ENCODE data around the gene IPP. TPM values are rescaled to one million over a fixed set of nuclear protein-coding genes. Genes with fewer than 3 reads are reported as not detected.
"Not testable (repeated sequence)": the region's sequence is repeated elsewhere in the genome, so short reads cannot be mapped to it uniquely, and the experiment has no call there.

IPP gene
- total RNA-seq, 1 donor from 2014 or later = 13.9 TPM

DNA sequence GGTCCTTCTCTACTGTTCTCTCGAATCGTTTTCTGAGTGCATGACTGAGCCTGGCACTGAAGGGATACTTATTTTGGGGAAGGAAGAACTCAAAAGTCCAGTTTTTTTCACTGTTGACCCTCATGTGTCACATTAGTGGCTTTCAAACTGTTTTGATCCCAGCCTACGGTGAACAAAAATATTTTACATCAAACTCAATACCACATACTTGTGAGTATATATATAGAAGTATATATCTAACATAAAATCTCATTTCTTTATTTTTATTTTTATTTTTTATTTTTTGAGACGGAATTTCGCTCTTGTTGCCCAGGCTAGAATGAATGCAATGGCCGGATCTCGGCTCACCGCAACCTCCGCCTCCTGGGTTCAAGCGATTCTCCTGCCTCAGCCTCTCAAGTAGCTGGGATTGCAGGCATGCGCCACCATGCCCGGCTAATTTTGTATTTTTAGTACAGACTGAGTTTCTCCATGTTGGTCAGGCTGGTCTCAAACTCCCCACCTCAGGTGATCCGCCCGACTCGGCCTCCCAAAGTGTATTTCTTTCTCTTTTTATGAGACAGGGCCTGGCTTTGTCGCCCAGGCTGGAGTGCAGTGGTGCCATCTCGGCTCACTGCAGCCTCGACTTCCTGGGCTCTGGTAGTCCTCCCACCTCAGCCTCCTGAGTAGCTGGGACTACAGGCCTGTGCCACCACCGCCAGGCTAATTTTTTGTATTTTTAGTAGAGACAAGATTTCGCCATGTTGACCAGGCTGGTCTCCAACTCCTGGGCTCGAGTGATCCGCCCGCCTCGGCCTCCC, 786 bp upstream of the IPP start:
- DNase-seq; ATAC-seq (ENCODE audit: poor library complexity); intact Hi-C loops (cut with DNase I): not testable (repeated sequence)

DNA sequence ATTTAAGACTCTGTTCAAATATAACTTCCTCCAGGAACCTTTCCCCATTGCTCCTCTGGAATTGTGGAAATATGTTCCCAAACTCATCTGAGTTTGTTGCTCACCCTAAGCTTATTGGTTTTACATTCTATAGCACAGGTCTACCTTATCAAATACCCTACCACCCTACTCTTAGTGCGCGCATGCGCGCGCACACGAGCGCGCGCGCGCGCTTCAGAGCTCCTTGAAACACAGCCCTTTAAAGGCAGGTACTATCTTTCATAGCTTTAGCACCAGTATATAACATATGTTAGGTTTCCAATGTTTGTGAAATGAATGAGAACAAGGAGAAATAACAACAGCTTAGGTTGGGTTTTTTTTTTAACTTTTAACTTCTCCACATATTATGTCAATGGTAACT, 3.5 kb downstream of the IPP start:
- DNase-seq (no peak), ATAC-seq (ENCODE audit: poor library complexity) (no peak)
- intact Hi-C loops (cut with DNase I) = loop anchor here (5.0 kb wide), 1 partner anchor 55 kb away; no protein-coding TSS in a partner anchor

DNA sequence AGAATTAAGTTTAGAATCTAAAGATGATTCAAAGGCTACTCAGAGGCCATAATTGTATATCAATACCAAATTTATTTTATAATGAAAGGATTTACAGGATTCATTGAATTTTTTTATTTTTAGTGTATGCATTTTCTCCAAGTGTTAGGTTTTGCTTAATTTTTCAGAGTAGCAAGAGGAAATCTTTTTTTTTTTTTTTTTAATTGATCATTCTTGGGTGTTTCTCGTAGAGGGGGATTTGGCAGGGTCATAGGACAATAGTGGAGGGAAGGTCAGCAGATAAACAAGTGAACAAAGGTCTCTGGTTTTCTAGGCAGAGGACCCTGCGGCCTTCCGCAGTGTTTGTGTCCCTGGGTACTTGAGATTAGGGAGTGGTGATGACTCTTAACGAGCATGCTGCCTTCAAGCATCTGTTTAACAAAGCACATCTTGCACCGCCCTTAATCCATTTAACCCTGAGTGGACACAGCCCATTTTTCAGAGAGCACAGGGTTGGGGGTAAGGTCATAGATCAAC, 10.8 kb downstream of the IPP start:
- intact Hi-C loops (cut with DNase I); ATAC-seq (ENCODE audit: poor library complexity); DNase-seq: not testable (repeated sequence)

DNA sequence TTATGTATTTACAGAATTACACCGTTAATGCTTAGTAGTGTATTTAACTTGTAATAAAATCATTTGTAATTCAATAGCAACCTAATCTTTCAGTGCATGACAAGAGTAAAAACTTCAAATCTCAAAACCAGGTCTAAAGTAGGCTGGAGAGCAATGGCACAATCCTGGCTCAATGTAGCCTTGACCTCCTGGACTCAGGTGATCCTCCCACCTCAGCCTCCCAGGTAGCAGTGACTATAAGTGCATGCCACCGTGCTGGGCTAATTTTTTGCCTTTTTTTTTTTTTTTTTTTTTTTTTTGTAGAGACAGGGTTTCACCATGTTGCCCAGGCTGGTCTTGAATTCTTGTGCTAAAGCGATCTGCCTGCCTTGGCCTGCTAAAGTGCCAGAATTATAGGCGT, 11.3 kb downstream of the IPP start:
- ATAC-seq (ENCODE audit: poor library complexity) = no peak
- intact Hi-C loops (cut with DNase I) = no loop called here
- DNase-seq = no peak

DNA sequence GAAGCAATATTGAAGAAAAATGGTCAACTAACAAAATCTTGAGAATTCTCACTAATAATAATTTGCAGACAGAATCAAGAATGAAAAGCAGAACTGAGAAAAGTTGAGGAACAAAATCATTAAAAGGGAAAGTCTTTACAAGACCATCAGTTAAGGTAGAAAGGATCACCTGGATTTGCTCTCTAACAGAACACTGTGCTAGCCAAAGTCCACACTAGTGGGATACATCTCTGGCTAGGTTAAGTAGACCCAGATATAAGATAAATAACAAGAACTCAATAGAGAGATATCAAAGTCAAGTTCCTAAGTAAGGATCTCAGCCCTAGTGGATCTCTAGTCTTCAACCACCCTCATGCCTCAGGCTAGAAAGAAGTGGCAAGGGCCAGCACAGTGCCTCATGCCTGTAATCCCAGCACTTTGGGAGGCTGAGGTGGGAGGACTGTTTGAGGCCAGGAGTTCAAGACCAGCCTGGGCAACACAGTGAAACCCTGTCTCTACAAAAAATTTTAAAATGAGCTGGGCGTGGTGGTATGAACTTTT, 19.6 kb downstream of the IPP start:
- DNase-seq (no peak), ATAC-seq (ENCODE audit: poor library complexity) (no peak)
- intact Hi-C loops (cut with DNase I) = no loop called here

DNA sequence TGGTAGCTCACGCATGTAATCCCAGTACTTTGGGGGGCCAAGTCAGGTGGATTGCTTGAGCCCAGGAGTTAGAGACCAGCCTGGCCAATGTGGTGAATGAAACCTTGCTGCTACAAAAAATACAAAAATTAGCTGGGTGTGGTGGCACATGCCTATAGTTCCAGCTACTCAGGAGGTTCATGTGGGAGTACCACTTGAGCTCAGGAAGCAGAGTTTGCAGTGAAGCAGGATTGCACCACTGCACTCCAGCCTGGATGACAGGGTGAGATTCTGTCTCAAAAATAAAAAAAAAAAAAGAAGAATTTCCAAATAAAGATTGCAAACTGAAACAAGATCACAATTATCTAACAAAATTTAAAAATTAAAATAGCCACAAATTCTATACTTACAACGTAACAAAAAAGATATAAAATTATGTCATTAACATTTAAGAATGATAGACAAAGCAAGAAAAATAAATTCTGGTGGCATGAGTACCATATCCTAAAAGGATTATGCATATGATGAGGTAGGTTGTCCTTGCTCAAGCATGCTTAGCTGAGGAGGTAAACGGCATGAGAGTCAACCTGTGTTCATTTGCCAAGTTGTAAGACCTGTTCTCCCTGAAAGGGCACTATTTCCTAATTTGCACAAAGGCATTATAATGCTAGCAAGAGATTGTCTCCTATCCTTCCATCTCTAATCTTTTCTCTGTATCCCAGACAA, 20.2 kb downstream of the IPP start:
- DNase-seq (no peak), ATAC-seq (ENCODE audit: poor library complexity) (no peak)
- intact Hi-C loops (cut with DNase I) = no loop called here

DNA sequence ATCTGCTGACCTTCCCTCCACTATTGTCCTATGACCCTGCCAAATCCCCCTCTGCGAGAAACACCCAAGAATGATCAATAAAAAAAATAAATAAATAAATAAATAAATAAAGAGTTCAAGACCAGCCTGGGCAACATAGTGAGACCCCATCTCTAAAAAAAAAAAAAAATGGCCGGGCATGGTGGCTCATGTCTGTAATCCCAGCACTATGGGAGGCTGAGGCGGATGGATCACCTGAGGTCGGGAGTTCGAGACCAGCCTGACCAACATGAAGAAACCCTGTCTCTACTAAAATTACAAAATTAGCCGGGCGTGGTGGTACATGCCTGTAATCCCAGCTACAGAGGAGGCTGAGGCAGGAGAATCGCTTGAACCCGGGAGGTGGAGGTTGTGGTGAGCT, 24.4 kb downstream of the IPP start:
- not testable (repeated sequence) for DNase-seq

DNA sequence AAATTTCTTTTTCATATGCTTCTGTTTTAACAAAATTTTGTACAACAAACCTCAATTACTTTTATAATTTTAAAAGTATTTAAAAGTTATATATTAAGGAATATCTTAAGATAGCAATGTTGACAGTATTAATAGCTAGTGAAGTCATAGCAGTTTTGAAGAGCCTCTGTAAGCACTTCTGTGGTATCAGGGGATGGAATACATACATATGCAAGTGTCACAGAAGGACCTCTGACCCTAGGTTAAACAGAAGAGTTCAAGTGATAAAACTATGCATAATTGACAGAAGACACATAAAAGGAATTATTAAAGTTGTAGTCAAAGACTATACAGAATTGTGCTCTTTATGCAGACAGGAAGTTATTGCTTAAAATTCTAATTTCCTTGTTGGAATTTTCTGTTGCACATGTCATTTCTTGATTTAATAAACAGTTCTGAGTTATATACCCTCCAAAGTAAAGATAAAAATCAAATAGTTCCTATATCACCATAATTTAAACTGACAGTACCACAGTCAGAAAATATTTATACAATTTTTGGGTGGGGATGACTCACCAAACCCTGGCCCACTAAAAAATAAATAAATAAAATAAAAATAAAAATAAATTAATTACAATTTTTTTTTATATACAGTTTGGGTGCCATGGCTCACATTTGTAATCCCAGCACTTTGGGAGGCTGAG, 27.1 kb downstream of the IPP start:
- intact Hi-C loops (cut with DNase I) = no loop called here
- DNase-seq (no peak), ATAC-seq (ENCODE audit: poor library complexity) (peak; percentile 62)

More for the DNA sequence above, 24.4 kb downstream of the IPP start:
- ATAC-seq (ENCODE audit: poor library complexity); intact Hi-C loops (cut with DNase I): not testable (repeated sequence)

DNA sequence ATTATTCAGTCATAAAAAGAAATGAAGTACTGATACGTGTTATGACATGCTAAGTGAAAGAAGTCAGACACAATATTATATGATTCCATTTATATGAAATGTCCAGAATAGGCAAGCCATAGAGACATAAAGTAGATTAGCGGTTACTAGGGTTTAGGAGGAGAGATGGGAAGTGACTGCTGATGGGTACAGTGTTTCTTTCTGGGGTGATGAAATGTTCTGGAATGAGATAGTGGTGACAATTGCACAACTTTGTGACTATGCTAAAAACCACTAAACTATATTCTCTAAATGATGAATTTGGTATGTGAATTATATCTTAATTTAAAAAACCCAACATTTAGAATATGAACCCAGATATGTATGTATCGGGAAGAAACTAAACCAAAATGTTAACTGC, 27.6 kb downstream of the IPP start:
- intact Hi-C loops (cut with DNase I) = no loop called here
- ATAC-seq (ENCODE audit: poor library complexity) = peak; percentile 80

DNA sequence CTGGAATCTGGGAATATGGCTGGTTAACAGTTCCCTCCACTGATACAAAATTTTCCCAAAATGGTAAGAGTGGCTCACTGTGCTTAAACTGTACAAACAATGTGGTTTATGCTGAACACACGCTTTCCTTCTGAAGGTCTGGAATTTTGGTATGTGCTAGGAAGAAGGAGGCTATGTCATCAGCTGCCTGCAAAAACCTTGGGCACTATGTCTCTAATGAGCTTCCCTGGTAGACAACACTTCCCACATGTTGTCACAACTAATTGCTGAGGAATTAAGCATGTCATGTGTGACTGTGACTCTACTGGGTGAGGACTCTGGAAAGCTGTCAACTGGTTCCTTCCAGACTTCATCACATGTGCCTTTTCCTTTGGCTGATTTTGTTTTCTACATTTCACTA, 29.2 kb downstream of the IPP start:
- ATAC-seq (ENCODE audit: poor library complexity) (no peak), DNase-seq (no peak)
- intact Hi-C loops (cut with DNase I) = no loop called here

More for the DNA sequence above, 27.6 kb downstream of the IPP start:
- no peak for DNase-seq

DNA sequence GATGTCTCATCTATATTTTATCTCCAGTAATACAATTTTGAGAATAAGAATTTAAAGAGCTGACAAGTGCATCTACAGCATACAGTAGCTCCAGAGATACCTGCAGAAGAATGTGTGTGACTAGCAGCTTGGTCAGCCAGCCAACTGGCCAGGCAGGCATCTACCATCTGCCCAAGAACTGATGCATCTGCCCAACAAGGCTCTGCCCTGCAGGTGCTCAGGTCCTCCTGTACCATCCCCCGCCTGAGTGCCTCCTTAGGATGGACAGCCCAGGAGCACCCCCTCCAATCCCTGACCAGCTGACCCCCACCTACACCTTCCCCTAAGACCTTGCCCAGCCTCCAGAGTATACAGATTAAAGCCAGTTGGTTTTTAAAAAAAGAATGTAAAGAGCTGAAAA, 32.2 kb downstream of the IPP start:
- ATAC-seq (ENCODE audit: poor library complexity) = no peak
- DNase-seq = no peak
- intact Hi-C loops (cut with DNase I) = no loop called here

DNA sequence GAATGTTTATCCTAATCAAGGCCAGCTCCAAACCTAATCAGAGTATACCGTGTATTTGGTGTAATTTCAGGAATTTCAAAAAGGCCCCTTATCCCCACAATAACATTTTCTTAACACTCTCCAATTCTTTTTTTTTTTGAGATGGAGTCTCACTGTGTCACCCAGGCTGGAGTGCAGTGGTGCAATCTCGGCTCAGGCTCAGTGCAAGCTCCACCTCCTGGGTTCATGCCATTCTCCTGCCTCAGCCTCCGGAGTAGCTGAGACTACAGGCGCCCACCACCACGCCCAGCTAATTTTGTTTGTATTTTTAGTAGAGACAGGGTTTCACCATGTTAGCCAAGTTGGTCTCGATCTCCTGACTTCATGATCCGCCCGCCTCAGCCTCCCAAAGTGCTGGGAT, 33.1 kb downstream of the IPP start:
- ATAC-seq (ENCODE audit: poor library complexity); intact Hi-C loops (cut with DNase I); DNase-seq: not testable (repeated sequence)

DNA sequence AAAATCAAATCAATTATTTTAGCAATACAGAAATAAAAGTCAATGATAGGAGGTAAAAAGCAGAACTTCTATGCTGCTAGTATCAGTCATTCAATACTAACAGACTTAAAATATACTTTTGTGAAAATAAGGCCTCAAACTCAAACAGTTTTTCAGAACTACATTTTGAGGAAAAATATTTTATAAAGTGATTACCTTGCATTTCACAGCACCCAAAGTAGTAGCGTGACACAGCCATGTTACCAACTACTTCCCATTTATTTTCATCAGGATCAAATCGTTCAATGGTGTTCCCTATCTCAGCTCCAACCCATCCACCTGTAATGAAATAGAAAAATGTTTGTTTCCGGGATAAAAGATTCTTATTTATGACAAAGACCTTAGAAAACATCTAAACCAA, 33.8 kb downstream of the IPP start:
- intact Hi-C loops (cut with DNase I) = no loop called here
- DNase-seq (no peak), ATAC-seq (ENCODE audit: poor library complexity) (no peak)

DNA sequence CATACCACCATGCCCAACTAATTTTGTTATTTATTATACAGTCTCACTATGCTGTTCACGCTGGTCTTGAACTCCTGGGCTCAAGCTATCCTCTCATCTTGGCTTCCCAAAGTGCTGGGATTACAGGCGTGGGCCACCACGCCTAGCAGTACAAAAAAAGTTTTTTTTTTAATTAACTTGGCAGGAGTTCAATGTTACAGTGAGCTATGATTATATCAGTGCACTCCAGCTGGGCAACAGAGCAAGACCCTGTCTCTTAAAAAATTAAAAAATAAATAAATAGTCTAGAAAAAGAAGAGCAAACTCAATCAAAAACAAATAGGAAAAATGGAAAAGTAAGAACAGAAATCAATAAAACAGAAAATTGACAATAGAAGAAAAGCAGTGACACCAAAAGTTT, 36.7 kb downstream of the IPP start:
- DNase-seq = no peak
- ATAC-seq (ENCODE audit: poor library complexity) = no peak
- intact Hi-C loops (cut with DNase I) = no loop called here

DNA sequence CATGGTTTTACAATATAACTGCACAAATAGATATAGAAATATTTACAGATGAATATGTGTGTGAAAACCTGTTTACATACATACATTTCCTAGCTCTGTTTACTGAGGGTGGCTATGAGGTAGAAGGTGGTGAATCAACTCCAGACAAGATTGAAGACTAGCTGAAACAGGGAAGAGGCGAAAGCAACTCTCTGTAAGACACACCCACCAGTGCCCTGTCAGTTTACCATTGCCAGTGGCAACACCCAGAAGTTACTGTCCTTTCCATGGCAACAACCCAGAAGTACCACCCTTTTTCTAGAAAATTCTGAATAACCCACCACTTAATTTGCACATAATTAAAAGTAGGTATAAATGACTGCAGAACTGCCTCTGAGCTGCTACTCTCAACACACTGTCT, 45.8 kb downstream of the IPP start:
- DNase-seq = no peak
- ATAC-seq (ENCODE audit: poor library complexity) = no peak
- intact Hi-C loops (cut with DNase I) = no loop called here

DNA sequence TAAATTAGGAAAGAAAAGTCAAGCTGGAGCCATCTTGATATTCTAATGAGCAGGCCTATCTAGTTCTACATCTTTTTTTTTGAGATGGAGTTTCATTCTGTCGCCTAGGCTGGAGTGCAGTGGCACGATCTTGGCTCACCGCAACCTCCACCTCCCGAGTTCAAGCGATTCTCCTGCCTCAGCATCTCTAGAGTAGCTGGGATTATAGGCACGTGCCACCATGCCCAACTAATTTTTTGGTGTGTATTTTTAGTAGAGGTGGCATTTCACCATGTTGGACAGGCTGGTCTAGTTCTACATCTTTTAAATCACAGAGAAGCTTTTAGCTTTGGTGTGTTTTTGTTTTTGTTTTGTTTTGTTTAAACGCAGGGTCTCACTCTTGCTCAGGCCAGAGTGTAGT, 55.6 kb downstream of the IPP start:
- intact Hi-C loops (cut with DNase I) = loop anchor here (5.0 kb wide), 1 partner anchor 52 kb away; no protein-coding TSS in a partner anchor
- DNase-seq (no peak), ATAC-seq (ENCODE audit: poor library complexity) (no peak)

DNA sequence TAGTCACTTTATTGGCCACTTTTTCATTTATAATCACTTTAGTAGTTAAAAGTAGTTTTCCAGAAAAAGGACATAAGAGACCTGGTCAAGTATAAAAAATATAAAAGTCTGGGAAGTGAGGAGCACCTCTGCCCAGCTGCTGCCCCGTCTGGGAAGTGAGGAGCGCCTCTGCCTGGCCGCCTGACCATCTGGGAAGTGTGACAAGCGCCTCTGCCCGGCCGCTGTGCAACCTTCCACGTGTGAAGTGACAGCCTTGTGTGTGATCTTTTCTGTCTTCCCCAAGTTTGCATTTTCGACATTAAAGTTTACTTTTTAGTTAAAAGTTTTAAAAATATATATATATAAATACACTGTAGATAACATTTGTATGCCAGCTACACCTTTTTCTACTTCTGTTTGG, 56.6 kb downstream of the IPP start:
- intact Hi-C loops (cut with DNase I) = loop anchor here (5.0 kb wide), 1 partner anchor 53 kb away; no protein-coding TSS in a partner anchor
- ATAC-seq (ENCODE audit: poor library complexity); DNase-seq: not testable (repeated sequence)

DNA sequence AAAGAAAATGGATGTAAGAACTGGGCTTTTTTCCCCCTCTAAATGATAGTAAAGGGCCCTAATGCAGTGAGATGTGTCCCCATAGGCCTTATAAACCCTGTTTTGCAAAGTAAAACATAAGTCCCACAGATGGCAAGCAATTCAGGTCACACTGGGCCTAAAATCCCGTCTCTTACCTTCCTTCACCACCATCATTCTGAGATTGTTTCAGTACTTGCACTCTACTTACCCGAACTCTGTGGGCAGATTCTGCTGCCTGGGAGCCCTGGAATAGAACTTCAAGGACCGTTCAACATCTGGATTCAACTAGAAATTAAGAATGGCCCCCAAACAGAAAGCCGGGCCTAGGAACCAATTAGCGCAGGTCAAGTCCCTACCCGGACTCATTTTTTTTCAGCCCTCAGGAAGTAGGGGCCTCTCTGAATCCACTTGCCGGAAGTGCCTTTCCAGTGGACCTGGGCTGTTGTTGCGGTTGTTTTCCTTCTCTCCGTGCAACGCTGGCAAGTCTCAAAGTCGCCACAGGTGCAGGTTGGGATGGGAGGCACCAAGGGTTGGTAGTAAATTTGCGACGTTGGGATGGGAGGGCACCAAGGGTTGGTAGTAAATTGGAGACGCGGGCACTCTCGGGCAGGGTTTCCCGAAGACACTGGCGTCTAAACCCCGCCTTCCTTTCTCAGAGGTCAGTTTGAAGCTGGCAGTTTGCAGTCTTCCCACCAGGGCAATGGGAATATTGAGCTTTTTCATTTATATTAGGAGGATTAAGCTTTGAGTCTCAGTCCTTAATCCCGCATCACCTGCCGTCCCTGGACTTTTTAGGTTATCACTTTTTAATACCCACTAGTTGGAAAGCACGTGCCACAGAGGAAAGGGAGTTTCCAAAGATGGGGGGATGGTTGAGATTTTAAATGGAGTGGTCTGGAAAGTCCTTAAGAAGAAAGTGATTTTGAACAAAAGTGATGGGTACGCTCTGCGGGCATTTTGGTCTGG, 62.4 kb downstream of the IPP start, which contains the start of gene TMEM69:
TSS of gene TMEM69 (plus strand) at position 428 of the 987 bp plus-strand sequence. CDS start 2,888 bp downstream, outside the sequence.
- intact Hi-C loops (cut with DNase I) = loop anchor here (5.0 kb wide), 1 partner anchor 101 kb away; no protein-coding TSS in a partner anchor
- ATAC-seq (ENCODE audit: poor library complexity) = peak; percentile 59
- peak; percentile 61 for DNase-seq

Measured in Right ventricle myocardium superior (tissue), 1 donor.